Gastrocnemius medialis (tissue), 4 donors: ENCODE data around the gene SNX32.

Source experiments
- CTCF ChIP-seq, 5 experiments: fragments of 450-650 bp in 3 of 5; fragments of 200-600 bp in 2 of 5; sonication (generic) in 2 of 5; IDR thresholded peaks in 4 of 5; conservative IDR thresholded peaks in 1 of 5; 1 replicate in 4 of 5; 2 replicates in 1 of 5; pipeline ENCODE4 v1.5.1; 2016 to 2019; ENCODE audit warnings: antibody characterized with exemption in 5 of 5, mild to moderate bottlenecking in 3 of 5, moderate library complexity in 3 of 5
- POLR2A ChIP-seq, 2 donors: fragments of 450-650 bp; IDR thresholded peaks; one replicate each; pipeline ENCODE4 v1.6.1; 2017; ENCODE audit warnings: antibody characterized with exemption in 2 of 2, mild to moderate bottlenecking in 2 of 2, moderate library complexity in 2 of 2

DNA sequence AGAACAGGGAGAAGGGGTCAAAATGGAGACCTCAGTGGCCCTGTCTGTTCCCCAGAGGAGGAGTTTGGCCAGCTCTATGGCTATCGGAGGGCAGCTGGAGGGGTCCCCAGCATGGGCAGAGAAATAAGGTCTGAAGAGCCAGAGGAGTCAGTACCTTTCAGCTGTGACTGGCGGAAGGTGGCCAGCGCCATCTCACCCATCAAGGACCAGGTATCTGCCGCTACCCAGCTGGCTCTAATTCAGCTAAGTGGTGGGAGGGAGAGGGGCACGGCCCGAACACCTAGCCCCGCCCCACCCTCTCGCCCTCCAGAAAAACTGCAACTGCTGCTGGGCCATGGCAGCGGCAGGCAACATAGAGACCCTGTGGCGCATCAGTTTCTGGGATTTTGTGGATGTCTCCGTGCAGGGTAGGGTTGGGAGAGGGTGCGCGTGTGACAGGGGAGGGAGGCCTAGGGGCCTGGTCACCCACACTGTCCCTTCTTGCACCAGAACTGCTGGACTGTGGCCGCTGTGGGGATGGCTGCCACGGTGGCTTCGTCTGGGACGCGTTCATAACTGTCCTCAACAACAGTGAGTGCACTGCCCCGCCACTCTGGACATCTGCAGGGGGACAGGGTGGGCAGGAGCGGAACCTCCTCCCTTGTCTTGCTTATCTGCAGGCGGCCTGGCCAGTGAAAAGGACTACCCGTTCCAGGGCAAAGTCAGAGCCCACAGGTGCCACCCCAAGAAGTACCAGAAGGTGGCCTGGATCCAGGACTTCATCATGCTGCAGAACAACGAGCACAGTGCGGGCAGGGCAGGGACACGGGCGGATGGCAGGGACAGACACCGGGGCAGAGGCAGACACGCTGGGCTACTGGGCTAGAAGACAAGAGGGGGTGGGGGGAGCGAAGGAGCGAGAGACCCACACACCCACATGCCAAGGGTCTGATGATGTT, 48.6 kb downstream of the SNX32 start:
- TF ChIP-seq CTCF (IDR thresholded peaks at IDR 0.05 in 4 of 5, conservative IDR thresholded peaks at IDR 0.05 in 1 of 5) (no peak), POLR2A (IDR thresholded peaks at IDR 0.05) (no peak)
